Measurements from ENCODE around the gene C10orf71.

The C10orf71 gene

GRCh38 chr10:49294731-49295130, 4.2 kb upstream of the C10orf71 start:
- no peaks in the 10 kb centered on the region for H3K9me3 ChIP-seq (ENCODE audit: control insufficient read depth, low read length)
- no peaks in the 10 kb centered on the region for H3K36me3 ChIP-seq (ENCODE audit: control insufficient read depth, insufficient read depth, low read length)
- 100% methylated on average over 1 of the region's 5 CpGs for WGBS, 2 experiments (ENCODE audit: insufficient coverage in 2 of 2)
- H3K27ac ChIP-seq (ENCODE audit: low read depth, low read length, severe bottlenecking) = no peak overlapping the region
- H3K4me1 ChIP-seq (ENCODE audit: control insufficient read depth, insufficient read depth, low read length, poor library complexity, severe bottlenecking) = peaks cover 18% of the 10 kb centered on the region
- H3K4me3 ChIP-seq (ENCODE audit: extremely low read depth, insufficient read depth, low read length, poor library complexity, severe bottlenecking) = no peak overlapping the region

DNA sequence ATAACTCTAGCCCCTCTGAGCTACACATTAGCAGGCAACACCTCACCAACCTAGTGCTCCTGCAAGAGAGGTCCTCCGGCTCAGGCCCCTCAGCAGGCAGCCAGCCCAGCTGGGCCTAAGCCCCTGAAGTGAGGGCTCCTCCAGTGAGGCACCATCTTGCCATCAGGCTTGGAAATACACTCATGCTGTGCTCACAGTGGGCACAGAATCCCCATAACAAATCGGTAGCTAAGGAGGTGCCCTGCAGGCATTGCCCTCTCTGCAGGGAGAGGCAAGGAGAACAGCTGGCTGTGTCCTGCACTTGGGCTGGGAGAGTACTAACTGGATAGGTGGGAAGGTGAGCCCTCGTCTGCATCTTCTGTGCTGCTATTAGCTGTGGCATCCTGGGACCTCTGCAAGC, 3.7 kb upstream of the C10orf71 start:
- no peak overlapping the region for H3K4me3 ChIP-seq (ENCODE audit: extremely low read depth, insufficient read depth, low read length, poor library complexity, severe bottlenecking)
- H3K36me3 ChIP-seq (ENCODE audit: control insufficient read depth, insufficient read depth, low read length) = no peaks in the 10 kb centered on the region
- no peak overlapping the region for H3K27ac ChIP-seq (ENCODE audit: low read depth, low read length, severe bottlenecking)
- peaks cover 14% of the 10 kb centered on the region for H3K4me1 ChIP-seq (ENCODE audit: control insufficient read depth, insufficient read depth, low read length, poor library complexity, severe bottlenecking)
- 83% methylated on average over 3 of the region's 3 CpGs for WGBS, 2 experiments (ENCODE audit: insufficient coverage in 2 of 2)
- no peaks in the 10 kb centered on the region for H3K9me3 ChIP-seq (ENCODE audit: control insufficient read depth, low read length)

GRCh38 chr10:49296382-49296781, 2.6 kb upstream of the C10orf71 start:
- peaks cover 14% of the 10 kb centered on the region for H3K4me1 ChIP-seq (ENCODE audit: control insufficient read depth, insufficient read depth, low read length, poor library complexity, severe bottlenecking)
- WGBS, 2 experiments (ENCODE audit: insufficient coverage in 2 of 2) = 86 to 90% methylated on average over 6 to 7 of the region's 7 CpGs

DNA sequence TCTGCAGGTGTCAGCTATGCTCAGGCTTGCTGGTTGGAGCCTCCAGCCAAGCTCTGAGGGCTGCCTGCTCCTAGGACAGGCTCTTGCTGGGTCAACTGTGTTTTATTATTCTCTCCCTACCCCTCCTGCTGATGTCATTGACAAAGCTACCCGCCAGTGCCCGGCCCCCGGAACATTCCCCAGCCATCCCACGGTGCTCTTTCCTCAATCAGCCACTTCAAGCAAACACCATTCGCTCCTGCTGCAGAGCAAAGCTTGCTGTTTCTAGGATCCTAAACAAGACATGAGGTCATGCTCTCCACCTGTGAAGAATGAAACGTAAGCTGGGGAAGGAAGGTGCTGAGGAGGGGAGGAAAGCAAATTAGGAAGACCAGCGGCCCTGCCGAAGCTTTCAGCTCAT, 2.1 kb upstream of the C10orf71 start:
- H3K4me1 ChIP-seq (ENCODE audit: control insufficient read depth, insufficient read depth, low read length, poor library complexity, severe bottlenecking) = peaks cover 14% of the 10 kb centered on the region
- H3K27ac ChIP-seq (ENCODE audit: low read depth, low read length, severe bottlenecking) = no peak overlapping the region
- H3K9me3 ChIP-seq (ENCODE audit: control insufficient read depth, low read length) = no peaks in the 10 kb centered on the region
- H3K36me3 ChIP-seq (ENCODE audit: control insufficient read depth, insufficient read depth, low read length) = no peaks in the 10 kb centered on the region
- no peak overlapping the region for H3K4me3 ChIP-seq (ENCODE audit: extremely low read depth, insufficient read depth, low read length, poor library complexity, severe bottlenecking)
- WGBS, 2 experiments (ENCODE audit: insufficient coverage in 2 of 2) = 17 to 46% methylated on average over 3 to 4 of the region's 8 CpGs

More at GRCh38 chr10:49296382-49296781, 2.6 kb upstream of the C10orf71 start:
- H3K36me3 ChIP-seq (ENCODE audit: control insufficient read depth, insufficient read depth, low read length) = no peaks in the 10 kb centered on the region
- no peaks in the 10 kb centered on the region for H3K9me3 ChIP-seq (ENCODE audit: control insufficient read depth, low read length)
- H3K27ac ChIP-seq (ENCODE audit: low read depth, low read length, severe bottlenecking) = no peak overlapping the region
- no peak overlapping the region for H3K4me3 ChIP-seq (ENCODE audit: extremely low read depth, insufficient read depth, low read length, poor library complexity, severe bottlenecking)

DNA sequence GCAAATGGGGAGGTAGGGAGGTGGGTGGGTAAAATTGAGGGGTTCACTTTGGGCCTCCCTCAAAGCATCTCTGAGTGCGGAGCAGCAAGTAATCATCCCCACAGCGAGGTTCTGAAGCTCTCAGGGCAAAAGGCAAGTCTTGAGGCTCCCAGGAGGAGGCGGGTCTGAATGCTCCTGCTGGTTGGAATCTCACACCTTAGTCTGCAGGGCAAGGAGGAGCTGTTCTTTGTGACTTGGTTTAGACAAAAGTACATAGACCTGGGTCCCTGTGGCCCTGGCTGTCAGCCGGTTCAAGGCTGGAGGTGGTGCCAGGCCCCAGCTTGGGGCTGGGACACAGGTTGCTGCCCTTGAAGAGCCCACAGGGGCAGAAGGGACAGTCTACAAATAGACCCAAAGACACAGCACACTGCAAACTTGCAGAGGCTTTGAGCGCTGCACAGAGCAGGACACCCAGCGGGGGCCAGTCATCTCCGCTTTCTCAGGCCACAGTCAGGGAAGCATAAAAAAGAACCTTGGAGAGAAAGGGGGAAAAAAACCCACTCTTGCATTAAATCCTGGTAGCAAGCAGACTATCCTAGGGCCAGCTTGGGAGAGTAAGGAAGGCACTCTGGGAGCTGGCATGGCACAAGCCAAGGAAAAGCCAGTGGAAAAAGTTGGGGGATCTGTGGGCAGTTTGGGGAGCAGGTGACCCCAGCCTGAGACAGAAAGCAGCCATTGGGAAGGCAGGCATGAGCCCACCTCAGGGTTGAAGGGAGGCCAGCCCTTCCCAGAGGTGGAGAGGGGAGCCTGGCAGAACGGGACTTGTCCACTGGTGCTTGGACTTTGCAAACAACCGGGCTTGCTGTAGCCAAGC, 926 bp upstream of the C10orf71 start:
- Histone ChIP-seq H3K4me1 (ENCODE audit: control insufficient read depth, insufficient read depth, low read length, poor library complexity, severe bottlenecking) (peaks cover 14% of the 10 kb centered on the region), H3K36me3 (ENCODE audit: control insufficient read depth, insufficient read depth, low read length) (no peaks in the 10 kb centered on the region), H3K9me3 (ENCODE audit: control insufficient read depth, low read length) (no peaks in the 10 kb centered on the region), H3K4me3 (ENCODE audit: extremely low read depth, insufficient read depth, low read length, poor library complexity, severe bottlenecking) (no peak overlapping the region), H3K27ac (ENCODE audit: low read depth, low read length, severe bottlenecking) (no peak overlapping the region)
- WGBS, 2 experiments (ENCODE audit: insufficient coverage in 2 of 2) = 53 to 57% methylated on average over 7 to 8 of the region's 9 CpGs

DNA sequence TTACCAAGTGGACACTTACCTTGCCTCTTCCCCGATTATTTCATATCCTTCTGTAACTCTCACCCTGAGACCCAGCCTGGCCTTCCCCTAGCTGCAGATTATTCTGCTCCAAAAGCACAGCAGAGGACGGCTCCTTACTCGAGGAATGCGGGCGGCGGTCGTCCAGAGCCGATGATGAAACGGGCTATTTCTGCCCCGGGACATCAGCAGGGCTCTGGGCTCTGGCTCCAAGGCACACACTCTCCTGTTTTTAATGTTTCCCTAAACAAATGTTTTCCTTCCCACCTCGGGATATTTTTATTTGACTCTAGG, 343 bp upstream of the C10orf71 start:
- WGBS, 2 experiments (ENCODE audit: insufficient coverage in 2 of 2) = 50 to 60% methylated on average over 8 to 11 of the region's 11 CpGs
- H3K36me3 ChIP-seq (ENCODE audit: control insufficient read depth, insufficient read depth, low read length) = no peaks in the 10 kb centered on the region
- H3K27ac ChIP-seq (ENCODE audit: low read depth, low read length, severe bottlenecking) = no peak overlapping the region
- no peak overlapping the region for H3K4me3 ChIP-seq (ENCODE audit: extremely low read depth, insufficient read depth, low read length, poor library complexity, severe bottlenecking)
- peaks cover 14% of the 10 kb centered on the region for H3K4me1 ChIP-seq (ENCODE audit: control insufficient read depth, insufficient read depth, low read length, poor library complexity, severe bottlenecking)
- no peaks in the 10 kb centered on the region for H3K9me3 ChIP-seq (ENCODE audit: control insufficient read depth, low read length)

DNA sequence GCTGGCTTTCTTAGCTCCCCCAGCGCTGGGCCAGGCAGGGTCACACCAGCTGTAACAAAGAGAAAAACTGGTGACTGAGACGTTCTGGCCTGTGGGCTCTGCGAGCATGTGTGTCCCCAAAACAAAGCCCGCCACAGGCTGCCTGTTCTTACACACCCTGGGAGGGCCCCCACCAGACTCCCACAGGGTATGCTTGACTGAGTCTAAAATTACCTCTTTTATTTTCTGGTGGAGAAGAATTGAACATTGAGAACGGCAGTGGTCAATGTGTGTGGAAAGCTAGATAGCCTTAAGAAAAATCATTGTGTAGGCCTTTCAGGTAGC, 808 bp downstream of the C10orf71 start:
- Histone ChIP-seq H3K9me3 (ENCODE audit: control insufficient read depth, low read length) (no peaks in the 10 kb centered on the region), H3K4me3 (ENCODE audit: extremely low read depth, insufficient read depth, low read length, poor library complexity, severe bottlenecking) (no peak overlapping the region), H3K27ac (ENCODE audit: low read depth, low read length, severe bottlenecking) (no peak overlapping the region), H3K4me1 (ENCODE audit: control insufficient read depth, insufficient read depth, low read length, poor library complexity, severe bottlenecking) (peaks cover 14% of the 10 kb centered on the region), H3K36me3 (ENCODE audit: control insufficient read depth, insufficient read depth, low read length) (no peaks in the 10 kb centered on the region)
- 85 to 87% methylated on average over 5 of the region's 5 CpGs for WGBS, 2 experiments (ENCODE audit: insufficient coverage in 2 of 2)

GRCh38 chr10:49300140-49300974, 1.4 kb downstream of the C10orf71 start:
- Histone ChIP-seq H3K4me1 (ENCODE audit: control insufficient read depth, insufficient read depth, low read length, poor library complexity, severe bottlenecking) (peaks cover 14% of the 10 kb centered on the region), H3K27ac (ENCODE audit: low read depth, low read length, severe bottlenecking) (no peak overlapping the region), H3K4me3 (ENCODE audit: extremely low read depth, insufficient read depth, low read length, poor library complexity, severe bottlenecking) (no peak overlapping the region), H3K36me3 (ENCODE audit: control insufficient read depth, insufficient read depth, low read length) (no peaks in the 10 kb centered on the region), H3K9me3 (ENCODE audit: control insufficient read depth, low read length) (no peaks in the 10 kb centered on the region)
- WGBS, 2 experiments (ENCODE audit: insufficient coverage in 2 of 2) = 85 to 98% methylated on average over 4 to 5 of the region's 6 CpGs

DNA sequence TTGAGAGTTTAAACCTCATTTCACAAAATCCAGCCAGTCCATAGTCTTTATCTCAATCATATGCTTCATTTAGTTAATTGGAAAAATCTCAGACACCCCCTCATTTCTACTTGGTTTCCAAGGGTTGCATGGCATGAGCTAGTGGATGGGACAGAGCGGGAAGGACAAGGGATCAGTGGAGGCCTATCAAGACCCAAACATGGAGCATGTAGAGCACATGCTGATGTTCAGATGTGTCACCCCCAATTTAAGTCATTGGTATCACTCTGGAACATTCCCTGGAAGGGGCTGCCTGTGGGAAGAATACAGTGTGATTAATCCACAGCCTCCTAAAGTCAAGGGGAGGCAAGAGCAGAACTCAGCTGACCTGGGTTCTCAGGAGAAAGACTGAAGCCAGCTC, 2.3 kb downstream of the C10orf71 start:
- Histone ChIP-seq H3K4me3 (ENCODE audit: extremely low read depth, insufficient read depth, low read length, poor library complexity, severe bottlenecking) (no peak overlapping the region), H3K36me3 (ENCODE audit: control insufficient read depth, insufficient read depth, low read length) (no peaks in the 10 kb centered on the region), H3K27ac (ENCODE audit: low read depth, low read length, severe bottlenecking) (no peak overlapping the region), H3K9me3 (ENCODE audit: control insufficient read depth, low read length) (no peaks in the 10 kb centered on the region), H3K4me1 (ENCODE audit: control insufficient read depth, insufficient read depth, low read length, poor library complexity, severe bottlenecking) (peaks cover 14% of the 10 kb centered on the region)
- WGBS, 2 experiments (ENCODE audit: insufficient coverage in 2 of 2) = 83 to 100% methylated on average over 1 of the region's 1 CpG

- H3K9me3 ChIP-seq (ENCODE audit: control insufficient read depth, low read length) = no peaks in the 10 kb centered on the region
- H3K27ac ChIP-seq (ENCODE audit: low read depth, low read length, severe bottlenecking) = no peak overlapping the region
- H3K4me3 ChIP-seq (ENCODE audit: extremely low read depth, insufficient read depth, low read length, poor library complexity, severe bottlenecking) = no peak overlapping the region
- H3K36me3 ChIP-seq (ENCODE audit: control insufficient read depth, insufficient read depth, low read length) = no peaks in the 10 kb centered on the region
- peaks cover 14% of the 10 kb centered on the region for H3K4me1 ChIP-seq (ENCODE audit: control insufficient read depth, insufficient read depth, low read length, poor library complexity, severe bottlenecking)
- 41% methylated on average over 2 of the region's 2 CpGs; no CpG with 5 or more reads in 1 of the 2 experiments for WGBS, 2 experiments (ENCODE audit: insufficient coverage in 2 of 2)
Observed at GRCh38 chr10:49302088-49302487, 3.1 kb downstream of the C10orf71 start.

DNA sequence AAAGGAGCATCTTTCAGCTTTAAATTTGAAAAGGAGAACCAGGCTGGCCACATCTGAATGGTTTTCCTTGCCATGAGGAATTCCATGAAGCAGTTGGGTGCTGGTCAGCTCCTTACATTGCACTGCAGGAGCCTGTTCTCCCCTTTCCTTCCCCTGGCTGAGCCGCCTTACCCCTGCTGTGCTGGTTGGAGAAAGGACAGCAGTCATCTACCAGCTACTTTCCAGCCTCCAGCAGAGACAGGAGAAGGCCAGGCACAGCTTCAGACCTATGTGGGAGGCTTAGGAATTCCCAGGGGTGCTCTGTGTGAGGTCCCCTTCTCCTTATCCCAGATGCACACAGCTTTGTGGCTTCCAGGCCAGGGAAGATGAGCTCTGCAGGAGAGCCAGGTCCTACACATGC, 4.7 kb downstream of the C10orf71 start:
- no peak overlapping the region for H3K27ac ChIP-seq (ENCODE audit: low read depth, low read length, severe bottlenecking)
- no peaks in the 10 kb centered on the region for H3K9me3 ChIP-seq (ENCODE audit: control insufficient read depth, low read length)
- WGBS, 2 experiments (ENCODE audit: insufficient coverage in 2 of 2) = no CpG with 5 or more reads among the region's 1 CpG
- peaks cover 6% of the 10 kb centered on the region for H3K4me1 ChIP-seq (ENCODE audit: control insufficient read depth, insufficient read depth, low read length, poor library complexity, severe bottlenecking)
- H3K36me3 ChIP-seq (ENCODE audit: control insufficient read depth, insufficient read depth, low read length) = no peaks in the 10 kb centered on the region
- no peak overlapping the region for H3K4me3 ChIP-seq (ENCODE audit: extremely low read depth, insufficient read depth, low read length, poor library complexity, severe bottlenecking)
